Ishikawa (cell line): ENCODE results near the gene PDZD2.

Experiments
- CEBPB ChIP-seq: IDR thresholded peaks from 2 replicates; pipeline ENCODE4 v1.6.1; 2012
- CREB1 ChIP-seq: IDR thresholded peaks from 2 replicates; pipeline ENCODE4 v1.6.1; 2012; ENCODE audit warnings: low read depth
- EGR1 ChIP-seq: IDR thresholded peaks from 2 replicates; pipeline ENCODE4 v1.6.1; 2012
- EP300 ChIP-seq: IDR thresholded peaks from 2 replicates; pipeline ENCODE4 v1.6.1; 2012; ENCODE audit warnings: borderline replicate concordance
- FOXM1 ChIP-seq: IDR thresholded peaks from 2 replicates; pipeline ENCODE4 v1.6.1; 2012; ENCODE audit warnings: low read depth, borderline replicate concordance
- MAX ChIP-seq: IDR thresholded peaks from 2 replicates; pipeline ENCODE4 v1.6.1; 2012
- NFIC ChIP-seq: IDR thresholded peaks from 2 replicates; pipeline ENCODE4 v1.6.1; 2012
- RAD21 ChIP-seq: IDR thresholded peaks from 2 replicates; pipeline ENCODE4 v1.6.1; 2012; ENCODE audit warnings: low read depth
- REST ChIP-seq: IDR thresholded peaks from 2 replicates; pipeline ENCODE4 v1.6.1; 2012; ENCODE audit warnings: low read depth, mild to moderate bottlenecking
- TAF1 ChIP-seq: IDR thresholded peaks from 2 replicates; pipeline ENCODE4 v1.6.1; 2012; ENCODE audit warnings: low read depth, mild to moderate bottlenecking
- TCF12 ChIP-seq: IDR thresholded peaks from 2 replicates; pipeline ENCODE4 v1.6.1; 2012; ENCODE audit warnings: low read depth
- TEAD4 ChIP-seq: IDR thresholded peaks from 2 replicates; pipeline ENCODE4 v1.6.1; 2012
- USF1 ChIP-seq: IDR thresholded peaks from 2 replicates; pipeline ENCODE4 v1.6.1; 2012
- YY1 ChIP-seq: IDR thresholded peaks from 2 replicates; pipeline ENCODE4 v1.6.1; 2012; ENCODE audit warnings: low read depth
- ZBTB7A ChIP-seq: IDR thresholded peaks from 2 replicates; pipeline ENCODE4 v1.6.1; 2012; ENCODE audit warnings: low read depth

PDZD2 gene

GRCh38 chr5:32042551-32042961 is 403.6 kb downstream of the PDZD2 start:
- TF ChIP-seq USF1 (no peak), EGR1 (no peak), TEAD4 (no peak), TAF1 (no peak), ZBTB7A (no peak), NFIC (no peak), YY1 (no peak), MAX (no peak), RAD21 (no peak), REST (no peak), CREB1 (no peak), CEBPB (no peak; the same call in 1 of the 2 replicates), EP300 (no peak), TCF12 (no peak), FOXM1 (no peak)

- no peak for TF ChIP-seq ZBTB7A
- no peak for TF ChIP-seq NFIC
- TF ChIP-seq EP300, result no peak
- no peak for TF ChIP-seq TEAD4
Observed at GRCh38 chr5:32043105-32043504, 404.2 kb downstream of the PDZD2 start.

- TF ChIP-seq TEAD4, result no peak
- no peak for TF ChIP-seq RAD21
- TF ChIP-seq CEBPB, result no peak
- no peak for TF ChIP-seq EP300
- TF ChIP-seq TAF1, result no peak
- TF ChIP-seq EGR1, result no peak
- no peak for TF ChIP-seq CREB1
- no peak for TF ChIP-seq YY1
- no peak for TF ChIP-seq FOXM1
- no peak for TF ChIP-seq REST
- no peak for TF ChIP-seq NFIC
- no peak for TF ChIP-seq MAX
- no peak for TF ChIP-seq USF1
Observed at GRCh38 chr5:32044434-32044833, 405.5 kb downstream of the PDZD2 start.

- no peak for TF ChIP-seq USF1
Observed at GRCh38 chr5:32044939-32045338, 406.0 kb downstream of the PDZD2 start.

GRCh38 chr5:32047056-32047455 is 408.1 kb downstream of the PDZD2 start:
- TF ChIP-seq MAX (no peak), EGR1 (no peak)

- TF ChIP-seq EGR1 (no peak), MAX (no peak), NFIC (no peak), TCF12 (no peak), FOXM1 (no peak), EP300 (no peak), TAF1 (no peak), TEAD4 (no peak), YY1 (no peak), REST (no peak), CREB1 (no peak), CEBPB (no peak), USF1 (no peak), ZBTB7A (no peak)
Observed at GRCh38 chr5:32051796-32052195, 412.9 kb downstream of the PDZD2 start.
